Ishikawa (cell line): ENCODE measurements around the gene PRM1.

Experiments used
- CEBPB ChIP-seq: IDR thresholded peaks from 2 replicates; pipeline ENCODE4 v1.6.1; 2012
- CREB1 ChIP-seq: IDR thresholded peaks from 2 replicates; pipeline ENCODE4 v1.6.1; 2012; ENCODE audit warnings: low read depth
- EGR1 ChIP-seq: IDR thresholded peaks from 2 replicates; pipeline ENCODE4 v1.6.1; 2012
- EP300 ChIP-seq: IDR thresholded peaks from 2 replicates; pipeline ENCODE4 v1.6.1; 2012; ENCODE audit warnings: borderline replicate concordance
- FOXM1 ChIP-seq: IDR thresholded peaks from 2 replicates; pipeline ENCODE4 v1.6.1; 2012; ENCODE audit warnings: low read depth, borderline replicate concordance
- MAX ChIP-seq: IDR thresholded peaks from 2 replicates; pipeline ENCODE4 v1.6.1; 2012
- NFIC ChIP-seq: IDR thresholded peaks from 2 replicates; pipeline ENCODE4 v1.6.1; 2012
- RAD21 ChIP-seq: IDR thresholded peaks from 2 replicates; pipeline ENCODE4 v1.6.1; 2012; ENCODE audit warnings: low read depth
- REST ChIP-seq: IDR thresholded peaks from 2 replicates; pipeline ENCODE4 v1.6.1; 2012; ENCODE audit warnings: low read depth, mild to moderate bottlenecking
- TAF1 ChIP-seq: IDR thresholded peaks from 2 replicates; pipeline ENCODE4 v1.6.1; 2012; ENCODE audit warnings: low read depth, mild to moderate bottlenecking
- TCF12 ChIP-seq: IDR thresholded peaks from 2 replicates; pipeline ENCODE4 v1.6.1; 2012; ENCODE audit warnings: low read depth
- TEAD4 ChIP-seq: IDR thresholded peaks from 2 replicates; pipeline ENCODE4 v1.6.1; 2012
- USF1 ChIP-seq: IDR thresholded peaks from 2 replicates; pipeline ENCODE4 v1.6.1; 2012
- YY1 ChIP-seq: IDR thresholded peaks from 2 replicates; pipeline ENCODE4 v1.6.1; 2012; ENCODE audit warnings: low read depth
- ZBTB7A ChIP-seq: IDR thresholded peaks from 2 replicates; pipeline ENCODE4 v1.6.1; 2012; ENCODE audit warnings: low read depth

The PRM1 gene

GRCh38 chr16:11239644-11240632 is 41.2 kb downstream of the PRM1 start:
- TF ChIP-seq NFIC = no peak
- no peak for TF ChIP-seq EP300
- no peak for TF ChIP-seq REST
- TF ChIP-seq USF1 = no peak
- no peak for TF ChIP-seq MAX
- no peak for TF ChIP-seq CREB1
- TF ChIP-seq TEAD4 = no peak
- no peak for TF ChIP-seq TCF12
- TF ChIP-seq RAD21 = no peak
- TF ChIP-seq FOXM1 = no peak
- no peak for TF ChIP-seq YY1
- TF ChIP-seq EGR1 = no peak
- TF ChIP-seq CEBPB = no peak

- TF ChIP-seq ZBTB7A (no peak), USF1 (no peak), CREB1 (no peak), TEAD4 (no peak), TAF1 (no peak), FOXM1 (no peak), EP300 (no peak), YY1 (no peak), RAD21 (no peak), REST (no peak), NFIC (no peak), CEBPB (no peak), TCF12 (no peak), MAX (no peak), EGR1 (no peak)
Observed at GRCh38 chr16:11238272-11239202, 42.6 kb downstream of the PRM1 start.

GRCh38 chr16:11236461-11237254 is 44.5 kb downstream of the PRM1 start:
- TF ChIP-seq RAD21 (no peak), FOXM1 (no peak), CEBPB (no peak), REST (no peak), USF1 (no peak), EGR1 (no peak)
